Lower leg skin (tissue), 3 donors: ENCODE results near the gene TCN1.

ENCODE experiments used
- POLR2A ChIP-seq, 2 donors: fragments of 450-650 bp; IDR thresholded peaks; one replicate each; pipeline ENCODE4 v1.6.1; 2016 to 2017; ENCODE audit warnings: antibody characterized with exemption in 2 of 2, mild to moderate bottlenecking in 1 of 2, moderate library complexity in 1 of 2
- TF ChIP-seq, protein P1 (sequence below), 3 donors: fragments of 450-650 bp; IDR thresholded peaks; one replicate each; pipeline ENCODE4 v1.5.1; 2016; ENCODE audit warnings: antibody characterized with exemption in 3 of 3, mild to moderate bottlenecking in 3 of 3, moderate library complexity in 2 of 3

DNA sequence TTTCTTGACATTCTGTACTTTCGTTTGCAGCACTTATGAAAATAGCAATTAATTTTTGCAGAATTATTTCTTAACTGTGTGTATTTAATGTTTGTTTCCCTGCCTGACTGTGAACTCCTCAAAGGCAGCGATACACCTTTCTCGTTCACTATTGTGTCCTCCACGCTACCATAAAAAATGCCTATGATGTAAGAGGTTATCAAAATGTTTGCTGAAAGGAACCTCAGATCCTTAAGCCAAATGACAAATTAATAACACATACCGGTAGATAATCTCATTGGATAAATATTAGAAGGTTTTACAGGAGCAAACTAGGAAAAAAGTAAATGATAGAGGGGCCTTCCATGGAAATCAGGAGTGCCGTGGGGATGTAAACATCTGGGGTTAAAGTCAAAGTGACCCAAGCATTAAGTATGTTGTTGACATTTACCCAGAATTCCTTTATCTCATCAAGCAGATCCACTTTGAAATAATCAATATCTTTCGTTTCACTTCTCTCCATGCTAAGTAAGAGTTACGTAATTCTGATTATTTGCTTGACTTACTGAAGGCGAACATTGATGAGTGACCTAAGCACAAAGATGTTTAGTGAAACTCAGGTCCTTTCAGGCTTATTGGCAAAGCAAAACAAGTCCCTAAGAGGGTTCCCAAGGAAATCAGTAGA is 9.7 kb upstream of the TCN1 start:
- no peak for TF ChIP-seq POLR2A (IDR thresholded peaks at IDR 0.05)
- TF ChIP-seq, protein P1, sequence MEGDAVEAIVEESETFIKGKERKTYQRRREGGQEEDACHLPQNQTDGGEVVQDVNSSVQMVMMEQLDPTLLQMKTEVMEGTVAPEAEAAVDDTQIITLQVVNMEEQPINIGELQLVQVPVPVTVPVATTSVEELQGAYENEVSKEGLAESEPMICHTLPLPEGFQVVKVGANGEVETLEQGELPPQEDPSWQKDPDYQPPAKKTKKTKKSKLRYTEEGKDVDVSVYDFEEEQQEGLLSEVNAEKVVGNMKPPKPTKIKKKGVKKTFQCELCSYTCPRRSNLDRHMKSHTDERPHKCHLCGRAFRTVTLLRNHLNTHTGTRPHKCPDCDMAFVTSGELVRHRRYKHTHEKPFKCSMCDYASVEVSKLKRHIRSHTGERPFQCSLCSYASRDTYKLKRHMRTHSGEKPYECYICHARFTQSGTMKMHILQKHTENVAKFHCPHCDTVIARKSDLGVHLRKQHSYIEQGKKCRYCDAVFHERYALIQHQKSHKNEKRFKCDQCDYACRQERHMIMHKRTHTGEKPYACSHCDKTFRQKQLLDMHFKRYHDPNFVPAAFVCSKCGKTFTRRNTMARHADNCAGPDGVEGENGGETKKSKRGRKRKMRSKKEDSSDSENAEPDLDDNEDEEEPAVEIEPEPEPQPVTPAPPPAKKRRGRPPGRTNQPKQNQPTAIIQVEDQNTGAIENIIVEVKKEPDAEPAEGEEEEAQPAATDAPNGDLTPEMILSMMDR (IDR thresholded peaks at IDR 0.05) = no peak
